GM19463 (cell line): ENCODE results near the gene NACC1.

Source experiments
- ATAC-seq: cut with Tn5 transposase; IDR thresholded peaks from one replicate; pipeline ENCODE4 v1.9.1; 2021; ENCODE audit warnings: mild to moderate bottlenecking, moderate library complexity; ENCODE audit not compliant: unreplicated experiment

Gene NACC1

DNA sequence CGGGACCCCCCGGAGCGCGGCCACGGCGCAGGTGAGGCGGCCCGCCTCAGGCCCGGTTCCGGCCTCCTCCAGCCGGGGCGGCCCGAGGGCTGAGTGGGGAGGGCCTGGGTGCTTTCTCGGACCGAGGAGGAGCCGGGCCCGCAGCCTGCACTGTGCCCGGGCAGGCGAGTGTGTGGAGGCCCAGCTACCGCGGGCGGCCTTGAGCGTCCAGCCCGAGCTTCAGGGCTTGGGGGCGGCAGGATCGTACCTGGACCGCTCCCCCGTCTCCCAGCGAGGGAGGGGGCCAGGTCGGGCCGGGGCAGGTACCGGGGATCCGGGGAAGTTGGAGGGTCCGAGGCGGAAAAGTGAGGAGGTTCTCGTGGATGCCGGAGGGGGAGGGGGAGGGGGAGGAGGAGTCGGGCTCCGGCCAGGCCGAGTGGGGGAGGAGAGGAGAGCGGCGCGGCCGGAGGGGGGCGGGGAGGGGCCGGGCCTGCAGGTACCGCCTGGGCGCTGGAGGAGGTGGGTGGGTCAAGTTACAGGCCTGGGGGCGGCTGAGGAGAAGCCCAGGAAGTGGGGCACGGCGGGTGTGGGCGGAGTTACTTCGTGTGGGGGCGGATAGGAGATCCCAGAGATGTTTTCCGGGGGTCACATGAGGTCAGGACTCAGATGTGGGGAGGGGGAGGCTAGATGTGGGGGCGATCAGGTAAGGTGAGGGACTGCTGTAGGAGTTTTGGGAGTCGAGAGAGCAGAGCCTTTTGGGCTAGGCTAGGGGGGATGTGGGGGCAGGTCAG, 545 bp downstream of the NACC1 start:
- no peak for ATAC-seq

DNA sequence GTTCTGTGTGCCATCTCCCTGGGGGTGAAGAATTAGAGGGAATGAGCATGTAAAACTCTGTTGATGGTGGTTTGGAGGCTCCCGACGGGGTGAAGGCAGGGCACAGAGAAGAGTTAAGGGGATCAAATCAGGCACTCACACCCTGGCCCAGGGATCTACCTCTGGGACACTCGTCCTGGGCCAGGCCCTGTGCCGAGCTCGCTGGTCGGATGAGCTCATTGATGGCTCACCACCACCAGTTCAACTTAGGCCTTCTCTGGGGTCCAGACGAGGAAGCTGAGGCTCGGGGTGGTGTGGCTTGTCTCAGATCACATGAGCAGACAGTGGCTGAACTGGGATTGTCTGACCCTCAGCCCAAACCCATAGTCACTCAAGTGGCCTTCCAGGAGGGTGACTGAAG, 1.6 kb downstream of the NACC1 start:
- no peak for ATAC-seq

DNA sequence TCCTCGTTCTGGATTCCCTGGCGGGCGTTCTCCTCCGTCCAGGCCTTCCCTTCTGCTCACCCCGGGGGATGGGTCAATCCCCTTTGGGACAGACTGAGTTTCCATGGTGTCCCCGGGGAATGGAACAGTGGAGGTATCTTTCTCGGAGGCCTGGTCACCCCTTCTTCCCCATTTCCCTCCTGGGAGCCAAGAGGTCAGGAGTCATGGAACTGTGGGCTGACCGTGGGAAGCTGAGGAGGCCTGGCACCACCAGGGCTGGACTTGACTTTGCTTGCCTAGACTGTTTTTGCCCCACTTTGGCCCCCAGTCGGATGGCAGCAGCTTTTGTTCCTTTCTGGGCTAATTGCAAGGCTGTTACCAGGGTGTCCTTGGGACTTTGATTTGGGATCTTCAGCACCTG, 2.0 kb downstream of the NACC1 start:
- ATAC-seq = no peak

DNA sequence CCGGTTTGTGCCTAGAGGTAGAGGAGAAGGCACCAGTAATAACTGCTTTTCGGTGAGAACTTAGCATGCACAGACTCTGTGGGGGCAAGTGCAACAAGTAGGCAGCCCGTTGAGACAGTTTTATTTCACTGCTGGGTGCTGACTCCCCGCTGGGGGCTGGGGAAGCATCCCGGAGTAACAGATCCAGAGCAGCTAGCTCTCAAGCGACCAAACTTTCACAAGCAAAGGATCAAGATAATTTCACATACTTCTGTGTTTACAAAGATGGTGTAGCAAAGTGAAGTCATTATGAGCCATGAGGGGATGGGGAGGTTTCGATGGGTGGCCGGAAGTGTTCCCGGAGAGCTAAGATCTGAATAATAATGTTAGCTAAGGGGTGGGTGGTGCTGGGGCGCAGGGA, 2.8 kb downstream of the NACC1 start:
- ATAC-seq = no peak

DNA sequence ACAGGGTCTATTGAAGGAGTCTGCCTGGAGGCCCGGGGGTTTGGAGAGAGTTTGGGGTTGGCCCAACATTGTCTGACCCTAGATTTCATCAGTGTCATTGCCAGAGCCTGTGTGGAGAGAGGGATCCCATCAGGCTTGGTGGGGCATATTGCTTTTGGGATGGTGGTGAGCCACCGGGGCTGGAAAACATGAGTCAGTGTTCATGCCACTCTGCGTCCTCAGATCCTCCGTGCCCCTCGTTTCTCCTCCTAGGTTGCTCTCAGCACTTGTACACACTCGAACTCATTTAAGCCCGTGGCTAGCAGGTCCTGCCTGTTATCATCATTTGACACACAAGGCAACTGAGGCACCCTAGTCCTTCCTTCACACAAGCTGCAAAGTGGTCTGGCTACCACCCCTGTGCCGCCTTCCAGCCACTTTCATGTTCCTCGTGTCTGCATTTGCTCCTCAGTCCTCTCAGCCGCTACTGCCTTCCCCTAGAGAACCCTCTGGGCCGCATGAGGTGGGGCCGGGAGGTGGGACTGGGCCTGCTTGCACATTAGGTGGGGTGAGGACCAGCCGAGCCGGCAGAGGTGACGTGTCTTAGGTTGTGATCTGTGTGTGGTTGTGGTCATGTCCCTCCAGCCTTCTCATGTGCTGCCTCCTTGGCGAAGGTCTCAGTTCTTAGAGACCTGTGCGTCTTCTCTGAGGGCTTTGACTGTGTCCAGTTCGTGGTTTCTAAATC, 3.6 kb downstream of the NACC1 start:
- ATAC-seq = no peak

DNA sequence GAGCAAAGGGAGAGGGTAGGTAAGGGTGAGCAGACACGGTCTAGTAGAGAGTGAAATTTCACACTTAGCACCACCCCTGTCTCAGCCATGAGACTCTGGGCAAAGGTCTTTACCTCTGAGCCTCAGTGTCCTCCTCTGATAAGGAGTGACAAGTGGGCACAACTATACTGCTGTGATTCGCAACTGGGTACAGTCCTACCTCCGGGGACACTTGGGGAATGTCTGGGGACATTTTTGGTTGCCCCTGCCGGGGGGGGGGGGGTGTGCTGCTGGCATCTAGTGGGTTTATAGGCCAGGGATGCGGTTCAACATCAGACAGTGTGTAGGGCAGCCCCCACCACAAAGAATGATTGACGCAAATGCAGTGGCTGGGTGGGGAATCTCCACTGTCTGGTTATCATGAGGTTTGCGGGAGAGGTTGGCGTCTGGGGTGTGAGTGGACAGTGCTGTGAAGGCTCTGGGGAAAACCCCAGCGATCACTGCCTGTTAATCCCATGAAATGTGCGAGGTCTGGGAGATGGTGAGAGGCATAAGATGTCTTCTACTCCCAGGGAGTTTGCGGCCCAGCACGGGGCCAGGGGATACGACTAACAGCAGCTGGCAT, 4.3 kb downstream of the NACC1 start:
- ATAC-seq = no peak

DNA sequence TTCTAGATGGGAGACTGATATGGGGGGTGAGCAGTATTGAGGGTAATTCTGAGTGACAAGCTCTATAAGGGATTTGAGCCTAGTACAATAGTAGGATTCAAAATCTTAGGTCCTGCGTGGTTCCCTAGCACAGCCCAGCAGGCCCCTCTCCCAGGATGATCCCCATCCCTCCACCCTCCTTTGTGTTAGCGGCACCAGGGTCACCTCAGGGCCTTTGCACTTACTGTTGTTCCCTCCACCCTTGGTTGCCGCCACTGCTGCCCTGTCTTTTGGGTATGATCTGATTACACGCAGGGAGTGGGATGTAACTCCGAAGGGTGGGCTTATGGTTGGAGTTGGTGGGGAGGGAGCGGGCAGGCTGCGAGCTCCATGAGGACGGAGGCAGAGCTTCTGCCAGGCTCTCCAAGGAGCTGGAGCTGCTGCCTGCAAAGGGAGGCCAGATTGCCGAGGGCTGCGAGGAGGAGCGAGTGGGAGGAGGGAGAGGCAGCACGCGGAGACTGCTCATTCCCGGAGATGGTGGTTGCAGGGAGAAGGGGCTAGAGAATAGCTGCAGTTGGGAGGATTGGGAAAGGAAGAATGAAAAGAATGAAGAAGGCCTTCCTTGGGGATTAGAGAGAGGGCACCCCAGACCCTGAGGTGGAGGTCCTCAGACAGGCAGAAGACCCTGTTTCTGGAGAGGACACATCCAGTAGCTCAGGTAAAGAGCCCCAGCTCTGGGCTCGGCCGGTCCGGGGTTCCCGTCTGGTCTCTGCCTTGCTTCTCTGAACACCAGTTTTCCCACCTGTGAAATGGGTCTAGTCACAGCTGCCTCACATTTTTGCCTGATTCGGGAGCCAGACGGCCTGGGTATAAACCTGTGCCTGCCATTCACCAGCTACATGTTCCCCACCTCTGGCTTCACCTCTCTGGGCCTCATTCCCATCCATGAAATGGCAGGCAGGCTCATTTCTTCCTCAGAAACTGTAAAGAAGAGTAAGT, 5.2 kb downstream of the NACC1 start:
- ATAC-seq = no peak

DNA sequence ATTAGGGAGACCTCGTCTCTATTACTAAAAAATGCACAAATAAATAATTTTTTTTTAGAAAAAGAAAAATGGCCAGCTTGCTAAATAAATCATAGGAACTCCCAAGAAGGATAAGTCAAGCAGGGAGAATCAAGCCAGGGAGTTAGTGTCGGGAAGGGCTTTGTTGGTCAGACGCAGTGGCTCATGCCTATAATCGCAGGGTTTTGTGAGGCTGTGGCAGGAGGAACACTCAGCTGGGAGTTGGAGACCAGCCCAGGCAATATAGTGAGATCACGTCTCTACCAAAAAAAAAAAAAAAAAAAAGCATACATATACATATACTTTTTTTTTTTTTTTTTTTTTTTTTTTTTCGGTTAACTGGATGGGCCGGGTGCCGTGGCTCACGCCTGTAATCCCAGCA, 9.0 kb downstream of the NACC1 start:
- ATAC-seq = no peak

DNA sequence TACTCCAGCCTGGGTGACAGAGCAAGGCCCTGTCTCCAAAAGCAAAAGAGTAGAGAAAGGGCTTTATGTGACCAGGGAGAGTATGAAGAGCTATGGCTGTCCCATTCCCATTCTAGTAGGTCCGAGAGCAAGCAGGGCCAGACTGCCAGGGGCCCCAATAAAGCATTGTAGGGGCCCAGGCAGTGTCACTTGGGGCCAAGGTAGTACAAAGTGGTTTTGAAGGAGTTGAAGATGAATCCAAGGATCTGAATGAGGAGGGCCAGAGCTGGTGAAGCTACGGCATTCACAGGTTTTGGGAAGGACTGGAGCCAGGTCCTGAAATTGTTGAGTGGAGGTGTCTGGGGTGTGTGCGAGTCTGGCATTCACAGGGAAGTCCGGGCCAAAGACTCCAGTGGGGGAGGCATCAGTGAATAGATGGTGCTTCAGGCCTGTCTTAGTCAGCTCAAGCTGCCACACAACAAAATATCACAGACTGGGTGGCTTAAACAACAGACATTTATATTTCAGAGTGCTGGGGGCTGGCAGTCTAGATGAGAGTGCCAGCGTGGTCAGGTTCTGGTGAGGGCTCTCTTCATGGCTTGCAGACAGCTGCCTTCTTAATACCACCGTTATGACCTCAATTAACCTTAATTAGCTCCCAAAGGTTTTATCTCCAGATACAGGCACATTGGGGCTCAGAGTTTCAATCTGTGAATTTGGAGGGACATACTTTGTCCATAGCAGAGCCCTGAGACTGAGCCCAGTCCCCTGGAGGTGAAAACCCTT, 9.9 kb downstream of the NACC1 start:
- ATAC-seq = no peak

DNA sequence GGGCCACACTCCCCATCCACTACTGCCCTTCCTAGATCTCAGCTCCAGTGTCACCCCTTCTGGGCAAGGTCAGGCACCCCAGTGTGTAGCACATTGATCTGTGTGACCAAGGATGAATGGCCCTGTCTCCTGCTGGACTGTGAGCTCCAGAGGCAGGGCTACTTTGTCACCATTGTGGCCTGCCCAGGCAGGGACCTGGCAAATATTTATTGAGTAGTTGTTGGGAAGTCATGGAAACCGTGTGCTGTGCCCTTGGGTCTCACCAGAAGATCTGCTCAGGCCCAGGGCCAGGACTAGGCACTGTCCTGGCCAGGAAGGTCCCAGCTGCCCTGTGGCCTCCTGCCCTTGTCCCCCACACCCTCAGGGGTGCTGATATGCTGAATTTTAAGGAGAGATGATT, 10.5 kb downstream of the NACC1 start:
- no peak for ATAC-seq

DNA sequence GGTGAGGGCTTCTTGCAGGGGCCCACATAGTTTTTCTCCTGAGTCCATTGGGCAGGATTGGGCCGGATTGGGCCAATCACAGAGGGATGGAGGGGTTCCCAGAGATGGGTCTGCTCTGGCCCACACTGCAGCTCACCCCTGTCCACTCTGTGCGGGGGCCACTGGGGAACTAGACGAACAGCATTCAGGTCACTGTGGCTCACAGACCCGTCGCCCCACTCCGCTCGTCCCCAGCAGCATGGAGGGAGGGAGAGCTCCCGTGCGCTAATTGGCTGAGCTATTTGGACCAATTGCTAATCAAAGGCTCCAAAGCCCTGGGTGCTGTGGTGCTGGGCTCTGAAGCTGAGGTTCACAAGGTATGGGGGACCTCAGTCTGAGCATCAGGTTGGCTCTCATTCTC, 11.3 kb downstream of the NACC1 start:
- no peak for ATAC-seq

DNA sequence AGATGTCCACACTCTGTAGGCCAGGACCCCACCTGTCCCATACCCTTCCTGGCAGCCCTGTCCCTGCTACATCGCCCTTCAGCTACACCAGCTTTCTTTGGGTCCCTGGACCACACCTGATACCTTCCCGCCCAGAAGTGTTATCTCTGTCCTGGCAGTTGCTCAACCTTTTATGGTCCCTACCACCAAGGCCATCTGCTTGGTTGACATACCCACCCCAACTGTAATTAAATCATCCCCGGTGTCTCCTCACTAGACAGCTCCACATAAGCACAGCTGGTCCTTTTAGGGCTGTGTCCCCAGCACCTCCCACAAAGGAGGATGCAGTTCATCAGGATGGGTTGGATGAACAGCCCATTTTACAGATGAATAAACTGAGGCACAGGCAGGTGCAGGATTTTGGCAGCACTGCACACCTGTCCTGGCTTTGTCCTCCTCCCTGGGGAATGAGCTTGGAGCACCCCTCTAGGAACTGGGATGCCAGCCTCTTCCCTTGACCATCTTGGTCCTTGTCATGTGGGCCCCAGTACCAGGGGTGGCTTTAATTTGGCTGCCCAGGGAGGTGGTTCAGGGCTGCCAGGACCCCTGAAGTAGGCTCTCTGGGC, 12.9 kb downstream of the NACC1 start:
- no peak for ATAC-seq

DNA sequence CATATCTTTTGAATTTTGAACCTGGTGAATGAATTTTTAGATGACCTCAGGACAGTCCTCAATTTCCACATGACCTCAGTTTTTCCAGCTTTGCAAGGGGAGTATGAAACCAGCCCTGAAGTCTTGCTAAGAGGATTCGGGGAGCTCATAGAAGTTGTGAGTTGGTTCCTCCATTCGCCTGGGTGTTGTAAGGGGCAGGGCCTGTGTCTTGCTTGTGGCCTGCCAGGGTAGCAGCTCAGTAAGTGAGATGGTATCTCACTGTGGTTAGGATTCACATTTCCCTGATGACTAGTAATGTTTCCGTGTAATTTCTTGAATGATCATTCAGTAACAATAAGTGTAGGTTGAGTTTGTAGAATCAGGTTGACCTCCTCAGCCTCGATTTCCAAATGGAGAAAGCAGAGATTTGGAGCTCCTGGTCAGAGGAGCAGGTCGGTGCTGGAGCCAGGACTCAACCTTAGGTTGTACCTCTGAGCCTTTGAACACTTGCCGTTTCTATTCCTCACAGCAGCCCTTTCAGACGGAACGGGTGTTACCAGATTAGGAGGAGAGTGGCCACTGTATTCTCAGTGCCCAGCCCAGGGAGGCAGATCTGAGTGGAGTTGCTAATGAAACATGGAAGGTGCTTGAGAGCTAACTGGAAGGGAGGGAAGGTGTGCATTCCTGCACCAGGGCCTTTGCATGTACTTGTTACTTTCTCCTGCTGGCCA, 14.6 kb downstream of the NACC1 start:
- no peak for ATAC-seq

DNA sequence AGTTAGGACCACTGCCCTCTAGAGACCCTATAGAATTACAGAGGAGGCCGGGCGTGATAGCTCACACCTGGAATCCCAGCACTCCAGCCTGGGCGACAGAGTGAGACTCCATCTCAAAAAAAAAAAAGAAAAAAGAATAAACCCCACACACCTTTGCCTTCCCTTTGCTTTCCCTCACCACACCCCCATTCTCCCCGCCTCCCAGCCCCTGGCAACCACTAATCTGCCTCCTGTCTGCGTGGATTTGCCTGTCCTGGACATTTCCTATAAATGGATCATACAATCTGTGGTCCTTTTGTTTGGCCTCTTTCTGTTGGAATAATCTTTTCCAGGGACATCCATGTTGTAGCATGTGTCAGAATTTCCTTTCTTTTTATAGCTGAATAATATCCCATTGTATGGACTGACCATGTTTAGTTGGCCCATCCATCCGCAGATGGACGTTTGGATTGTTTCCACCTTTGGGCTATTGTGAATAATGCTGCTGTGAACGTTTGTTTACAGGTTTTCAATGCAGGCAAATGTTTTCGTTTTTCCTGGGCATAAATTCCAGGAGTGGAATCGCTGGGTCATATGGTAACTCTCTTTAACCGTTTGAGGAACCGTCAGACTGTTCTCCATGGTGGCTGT, 15.3 kb downstream of the NACC1 start:
- no peak for ATAC-seq

DNA sequence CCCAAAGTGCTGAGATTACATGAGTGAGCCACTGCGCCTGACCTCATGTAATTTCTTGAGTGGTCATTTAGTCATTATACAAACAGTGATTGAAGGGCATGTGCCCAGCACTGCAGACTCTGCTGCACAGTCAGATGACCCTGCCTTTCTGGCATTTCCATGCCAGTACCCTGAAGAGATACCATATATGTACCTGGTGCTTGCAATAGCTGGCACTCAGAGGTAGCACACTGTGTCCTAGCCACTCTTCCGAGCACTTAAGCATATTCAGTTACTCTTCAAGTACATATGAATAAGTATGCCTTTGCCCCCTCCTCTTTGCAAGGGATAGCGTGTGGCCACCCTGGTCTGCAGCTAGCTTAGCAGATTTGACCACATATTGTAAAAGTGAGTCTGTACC, 16.6 kb downstream of the NACC1 start:
- ATAC-seq = no peak

DNA sequence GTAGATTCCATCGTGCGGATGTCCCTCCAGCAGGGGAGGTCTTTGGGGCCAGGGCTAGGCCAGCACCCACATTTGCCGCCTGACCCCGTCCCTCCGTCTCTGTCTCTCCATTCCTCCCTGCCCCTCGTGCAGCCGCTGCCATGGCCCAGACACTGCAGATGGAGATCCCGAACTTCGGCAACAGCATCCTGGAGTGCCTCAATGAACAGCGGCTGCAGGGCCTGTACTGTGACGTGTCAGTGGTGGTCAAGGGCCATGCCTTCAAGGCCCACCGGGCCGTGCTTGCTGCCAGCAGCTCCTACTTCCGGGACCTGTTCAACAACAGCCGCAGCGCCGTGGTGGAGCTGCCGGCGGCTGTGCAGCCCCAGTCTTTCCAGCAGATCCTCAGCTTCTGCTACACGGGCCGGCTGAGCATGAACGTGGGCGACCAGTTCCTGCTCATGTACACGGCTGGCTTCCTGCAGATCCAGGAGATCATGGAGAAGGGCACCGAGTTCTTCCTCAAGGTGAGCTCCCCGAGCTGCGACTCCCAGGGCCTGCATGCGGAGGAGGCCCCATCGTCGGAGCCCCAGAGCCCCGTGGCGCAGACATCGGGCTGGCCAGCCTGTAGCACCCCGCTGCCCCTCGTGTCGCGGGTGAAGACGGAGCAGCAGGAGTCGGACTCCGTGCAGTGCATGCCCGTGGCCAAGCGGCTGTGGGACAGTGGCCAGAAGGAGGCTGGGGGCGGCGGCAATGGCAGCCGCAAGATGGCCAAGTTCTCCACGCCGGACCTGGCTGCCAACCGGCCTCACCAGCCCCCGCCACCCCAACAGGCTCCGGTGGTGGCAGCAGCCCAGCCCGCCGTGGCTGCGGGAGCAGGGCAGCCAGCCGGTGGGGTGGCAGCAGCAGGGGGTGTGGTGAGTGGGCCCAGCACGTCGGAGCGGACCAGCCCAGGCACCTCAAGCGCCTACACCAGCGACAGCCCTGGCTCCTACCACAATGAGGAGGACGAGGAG, 17.3 kb downstream of the NACC1 start:
- no peak for ATAC-seq

DNA sequence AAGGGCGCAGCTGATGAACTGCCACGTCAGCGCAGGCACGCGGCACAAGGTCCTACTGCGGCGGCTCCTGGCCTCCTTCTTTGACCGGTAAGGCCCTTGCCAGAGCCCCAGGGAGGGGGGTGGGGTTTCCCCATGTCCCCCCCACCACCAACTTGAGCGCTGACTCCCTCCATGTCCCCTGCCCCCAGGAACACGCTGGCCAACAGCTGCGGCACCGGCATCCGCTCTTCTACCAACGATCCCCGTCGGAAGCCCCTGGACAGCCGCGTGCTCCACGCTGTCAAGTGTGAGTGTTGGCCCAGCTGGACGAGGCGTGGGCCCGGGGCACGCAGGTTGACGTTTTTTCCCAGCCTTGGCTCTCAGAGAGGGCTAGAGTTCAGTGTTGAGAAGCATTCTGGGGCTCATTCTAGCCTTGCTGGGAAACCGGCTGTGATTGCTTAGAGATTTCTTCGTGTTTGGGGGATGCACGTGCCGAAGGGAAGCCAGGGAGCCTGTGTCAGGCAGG, 19.3 kb downstream of the NACC1 start:
- ATAC-seq = no peak
